ENCODE results near the gene SULT4A1.

SULT4A1 gene

DNA sequence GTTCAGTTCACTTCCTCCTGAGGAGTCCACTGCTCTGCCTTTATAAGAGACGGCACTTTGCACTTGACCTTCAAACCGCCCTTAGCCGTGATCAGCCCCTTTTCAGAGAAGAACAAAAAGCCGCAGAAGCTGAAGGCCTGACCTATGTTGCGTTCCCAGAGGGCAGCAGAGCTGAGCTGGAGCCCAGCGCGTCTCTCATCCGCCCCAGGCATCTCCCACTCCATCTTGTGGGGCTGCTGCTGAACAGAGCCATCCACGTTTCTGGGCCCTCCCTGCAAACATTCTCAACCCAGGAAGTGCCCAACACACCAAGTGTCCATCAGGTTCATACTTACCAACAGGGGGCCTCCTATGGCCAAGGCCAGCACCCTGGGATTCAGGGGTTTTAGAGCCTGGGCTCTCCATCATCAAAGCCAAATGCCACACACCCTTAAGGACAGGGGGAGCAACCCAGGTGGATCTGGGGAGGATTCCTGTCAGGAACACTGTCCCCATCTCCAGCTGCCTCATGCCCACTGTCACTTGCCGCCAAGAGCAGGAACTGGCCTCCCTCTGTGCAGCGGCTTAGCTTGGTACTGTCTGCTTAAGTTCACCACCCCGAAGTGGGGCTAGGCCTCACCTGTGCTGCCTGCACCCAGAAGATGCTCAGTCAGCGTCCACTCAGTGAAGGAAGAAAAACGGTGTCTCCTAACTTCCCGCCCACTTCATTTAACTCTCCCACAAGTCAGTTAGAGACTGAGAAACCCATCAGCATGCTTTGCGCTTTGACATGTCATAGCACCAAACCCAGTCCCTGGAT lies 34.2 kb downstream of the SULT4A1 start:
- Histone ChIP-seq H3K27me3 (replicated peaks) (no peaks in the 10 kb centered on the region), H3K27ac (no peak overlapping the region), H3K36me3 (replicated peaks) (no peaks in the 10 kb centered on the region), H3K4me3 (ENCODE audit: low read depth, low read length) (no peak overlapping the region)
- DNase-seq: no peak
- TF ChIP-seq, protein P1, sequence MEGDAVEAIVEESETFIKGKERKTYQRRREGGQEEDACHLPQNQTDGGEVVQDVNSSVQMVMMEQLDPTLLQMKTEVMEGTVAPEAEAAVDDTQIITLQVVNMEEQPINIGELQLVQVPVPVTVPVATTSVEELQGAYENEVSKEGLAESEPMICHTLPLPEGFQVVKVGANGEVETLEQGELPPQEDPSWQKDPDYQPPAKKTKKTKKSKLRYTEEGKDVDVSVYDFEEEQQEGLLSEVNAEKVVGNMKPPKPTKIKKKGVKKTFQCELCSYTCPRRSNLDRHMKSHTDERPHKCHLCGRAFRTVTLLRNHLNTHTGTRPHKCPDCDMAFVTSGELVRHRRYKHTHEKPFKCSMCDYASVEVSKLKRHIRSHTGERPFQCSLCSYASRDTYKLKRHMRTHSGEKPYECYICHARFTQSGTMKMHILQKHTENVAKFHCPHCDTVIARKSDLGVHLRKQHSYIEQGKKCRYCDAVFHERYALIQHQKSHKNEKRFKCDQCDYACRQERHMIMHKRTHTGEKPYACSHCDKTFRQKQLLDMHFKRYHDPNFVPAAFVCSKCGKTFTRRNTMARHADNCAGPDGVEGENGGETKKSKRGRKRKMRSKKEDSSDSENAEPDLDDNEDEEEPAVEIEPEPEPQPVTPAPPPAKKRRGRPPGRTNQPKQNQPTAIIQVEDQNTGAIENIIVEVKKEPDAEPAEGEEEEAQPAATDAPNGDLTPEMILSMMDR (IDR thresholded peaks at IDR 0.05; ENCODE audit: low read depth, low read length, missing control alignments): peak; percentile 37
- in situ Hi-C loops (cut with HindIII; ENCODE audit: low pct_ligation_motif_present, low sequenced_read_pairs): no loop called here

DNA sequence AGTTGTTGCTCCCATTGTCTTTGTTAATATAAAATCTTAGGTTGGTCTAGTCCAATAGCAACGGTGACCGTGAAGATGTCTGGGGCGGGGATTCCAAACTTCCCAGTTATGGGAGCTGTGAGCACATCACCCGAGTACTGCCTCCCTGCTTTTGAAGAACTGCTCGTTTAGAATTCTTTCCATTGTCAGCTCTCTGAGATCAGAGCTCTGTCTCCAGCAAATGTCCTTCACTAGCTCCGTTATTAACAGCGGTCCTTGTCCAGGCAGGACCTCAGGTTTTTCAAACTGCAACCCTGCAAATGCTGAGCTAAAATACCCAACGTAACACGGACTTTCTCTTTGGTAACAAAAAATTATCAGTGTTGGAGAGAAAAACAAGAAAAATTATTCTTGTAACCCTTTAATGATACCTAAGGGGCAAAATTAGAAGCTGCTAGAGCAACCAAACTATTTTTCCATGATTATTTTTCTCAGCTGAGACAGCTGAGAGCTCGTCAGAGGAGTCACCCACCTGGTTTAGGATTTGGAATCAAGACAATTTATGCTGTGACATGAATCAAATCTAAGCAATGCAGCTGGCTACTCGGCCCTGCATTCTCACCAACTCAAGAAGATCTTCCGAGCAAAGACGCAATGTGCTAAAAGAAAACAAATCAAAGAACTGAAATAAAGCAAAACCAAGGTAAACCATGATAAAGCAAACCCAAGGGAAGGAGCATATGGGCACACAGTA lies 35.1 kb downstream of the SULT4A1 start:
- Histone ChIP-seq H3K27me3 (replicated peaks) (no peaks in the 10 kb centered on the region), H3K4me3 (ENCODE audit: low read depth, low read length) (no peak overlapping the region), H3K27ac (no peak overlapping the region), H3K36me3 (replicated peaks) (no peaks in the 10 kb centered on the region)
- in situ Hi-C loops (cut with HindIII; ENCODE audit: low pct_ligation_motif_present, low sequenced_read_pairs): no loop called here
- DNase-seq: no peak
- TF ChIP-seq, protein P1 (IDR thresholded peaks at IDR 0.05; ENCODE audit: low read depth, low read length, missing control alignments): no peak

- Histone ChIP-seq H3K27ac (no peak overlapping the region), H3K27me3 (replicated peaks) (no peaks in the 10 kb centered on the region), H3K36me3 (replicated peaks) (no peaks in the 10 kb centered on the region), H3K4me3 (ENCODE audit: low read depth, low read length) (no peak overlapping the region)
- in situ Hi-C loops (cut with HindIII; ENCODE audit: low pct_ligation_motif_present, low sequenced_read_pairs): no loop called here
- TF ChIP-seq, protein P1 (IDR thresholded peaks at IDR 0.05; ENCODE audit: low read depth, low read length, missing control alignments): peak; percentile 47
- peak; percentile 63 for DNase-seq
These were observed 35.9 kb downstream of the SULT4A1 start for GRCh38 chr22:43826142-43827002.

DNA sequence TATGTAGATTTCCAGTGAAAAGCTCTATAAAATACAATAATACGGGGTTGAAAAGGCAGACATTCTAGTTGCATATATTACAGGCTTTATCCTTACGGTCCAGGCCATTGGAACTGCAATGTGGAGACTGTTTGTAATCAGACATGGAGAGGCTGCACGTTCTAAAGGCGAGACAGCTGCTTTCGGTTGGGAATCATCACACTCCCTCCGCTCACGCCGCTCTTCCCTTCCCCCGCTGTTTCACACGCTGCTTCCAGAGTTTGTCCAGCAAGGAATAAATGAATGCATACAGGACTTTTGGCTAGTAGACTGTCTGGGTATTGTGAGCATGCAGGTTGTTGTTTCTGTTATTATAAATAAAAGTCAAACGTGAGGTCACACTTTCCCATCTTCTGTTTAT lies 36.7 kb downstream of the SULT4A1 start:
- TF ChIP-seq, protein P1 (IDR thresholded peaks at IDR 0.05; ENCODE audit: low read depth, low read length, missing control alignments): no peak
- no peak overlapping the region for H3K4me3 ChIP-seq (ENCODE audit: low read depth, low read length)
- no peak for DNase-seq
- in situ Hi-C loops (cut with HindIII; ENCODE audit: low pct_ligation_motif_present, low sequenced_read_pairs): no loop called here
- no peaks in the 10 kb centered on the region for H3K36me3 ChIP-seq (replicated peaks)
- no peak overlapping the region for H3K27ac ChIP-seq
- H3K27me3 ChIP-seq (replicated peaks): no peaks in the 10 kb centered on the region

- Histone ChIP-seq H3K27me3 (replicated peaks) (no peaks in the 10 kb centered on the region), H3K36me3 (replicated peaks) (no peaks in the 10 kb centered on the region), H3K27ac (no peak overlapping the region), H3K4me3 (ENCODE audit: low read depth, low read length) (no peak overlapping the region)
- TF ChIP-seq, protein P1 (IDR thresholded peaks at IDR 0.05; ENCODE audit: low read depth, low read length, missing control alignments): no peak
- in situ Hi-C loops (cut with HindIII; ENCODE audit: low pct_ligation_motif_present, low sequenced_read_pairs): no loop called here
- DNase-seq: no peak
These were observed 37.4 kb downstream of the SULT4A1 start for GRCh38 chr22:43824724-43825420.
